Thyroid gland (tissue), 4 donors: ENCODE measurements around the gene BRSK1. TPM values are rescaled to one million over a fixed set of nuclear protein-coding genes. Genes with fewer than 3 reads are reported as not detected.

Experiments used
- DNase-seq, 2 donors: peaks; one replicate each; pipeline ENCODE4 v3.0.0-alpha.2; 2019
- H3K27ac ChIP-seq, 3 donors: fragments of 200-600 bp; sonication (generic); 1 replicate in 2 of 3; 2 replicates in 1 of 3; pipeline ENCODE4 v1.5.1; 2016 to 2019; ENCODE audit warnings: mild to moderate bottlenecking in 1 of 3, moderate library complexity in 1 of 3
- H3K27me3 ChIP-seq: fragments of 200-600 bp; sonication (generic); one replicate; pipeline ENCODE4 v1.5.1; 2019
- H3K36me3 ChIP-seq, 2 donors: fragments of 200-600 bp; sonication (generic); one replicate each; pipeline ENCODE4 v1.5.1; 2016 to 2019
- H3K4me1 ChIP-seq, 2 donors: fragments of 200-600 bp; sonication (generic); one replicate each; pipeline ENCODE4 v1.5.1; 2017 to 2019
- H3K4me3 ChIP-seq, 3 donors: fragments of 200-600 bp; sonication (generic); replicated peaks in 1 of 3; 1 replicate in 2 of 3; 2 replicates in 1 of 3; pipeline ENCODE4 v1.5.1; 2016; ENCODE audit warnings: mild to moderate bottlenecking in 1 of 3
- H3K9me3 ChIP-seq: fragments of 200-600 bp; sonication (generic); one replicate; pipeline ENCODE4 v1.5.1; 2017
- POLR2A ChIP-seq, 2 donors: fragments of 450-650 bp; IDR thresholded peaks; one replicate each; pipeline ENCODE4 v1.6.1; 2017; ENCODE audit warnings: antibody characterized with exemption in 2 of 2, mild to moderate bottlenecking in 2 of 2, moderate library complexity in 1 of 2
- WGBS, 2 donors: methylation state at CpG; one replicate each; pipeline ENCODE4 v1.1.5; 2017; 5-methylcytosine and 5-hydroxymethylcytosine counted together
- intact Hi-C: fragments of 100-400 bp; cut with DNase I; formaldehyde crosslinking; loops from one replicate; pipeline ENCODE4 v1.15.1; 2023
- total RNA-seq, 4 donors: library from RNA; depleted of rRNA; stranded (reverse); fragments of >200 nt; gene quantifications; one replicate each; pipeline ENCODE4 v1.2.3, GENCODE V29; 2016
- TF ChIP-seq, protein P1 (sequence below), 6 experiments: fragments of 200-600 bp in 3 of 6; fragments of 450-650 bp in 3 of 6; sonication (generic) in 3 of 6; IDR thresholded peaks; one replicate each; pipeline ENCODE4 v1.5.1; 2016 to 2019; ENCODE audit warnings: antibody characterized with exemption in 6 of 6, mild to moderate bottlenecking in 2 of 6, inconsistent platforms in 1 of 6, moderate library complexity in 1 of 6

The BRSK1 gene
- total RNA-seq, 4 donors from 2014 or later = 0.83 to 1.2 TPM; not detected in 2

DNA sequence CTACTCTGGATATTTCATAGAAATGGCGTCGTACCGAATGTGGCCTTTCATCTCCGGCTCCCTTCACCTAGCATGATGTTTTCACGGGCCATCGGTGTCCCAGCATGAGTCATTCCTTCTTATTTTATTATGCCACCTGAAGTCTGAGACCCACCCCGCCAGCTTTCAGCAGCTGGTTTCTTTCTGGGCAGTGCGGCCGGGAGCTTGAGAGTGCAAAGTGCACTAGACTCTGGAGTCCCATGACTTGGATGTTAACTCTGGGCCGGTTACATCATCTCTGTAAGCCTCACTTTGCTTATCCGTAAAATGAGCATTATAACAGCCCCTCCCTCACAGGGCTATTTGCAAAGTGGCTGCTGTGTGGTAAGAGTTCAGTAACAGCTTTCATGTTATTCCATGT, 50.1 kb downstream of the BRSK1 start:
- Histone ChIP-seq H3K4me3 (no peak overlapping the region), H3K4me1 (peaks cover 0 to 4% of the 10 kb centered on the region in 2 donors), H3K27me3 (no peaks in the 10 kb centered on the region), H3K27ac (no peak overlapping the region), H3K9me3 (no peaks in the 10 kb centered on the region), H3K36me3 (no peaks in the 10 kb centered on the region)
- DNase-seq = no peak
- WGBS, 2 donors = 80 to 82% methylated on average over 11 of the region's 11 CpGs
- intact Hi-C loops = no loop called here
- TF ChIP-seq, protein P1, sequence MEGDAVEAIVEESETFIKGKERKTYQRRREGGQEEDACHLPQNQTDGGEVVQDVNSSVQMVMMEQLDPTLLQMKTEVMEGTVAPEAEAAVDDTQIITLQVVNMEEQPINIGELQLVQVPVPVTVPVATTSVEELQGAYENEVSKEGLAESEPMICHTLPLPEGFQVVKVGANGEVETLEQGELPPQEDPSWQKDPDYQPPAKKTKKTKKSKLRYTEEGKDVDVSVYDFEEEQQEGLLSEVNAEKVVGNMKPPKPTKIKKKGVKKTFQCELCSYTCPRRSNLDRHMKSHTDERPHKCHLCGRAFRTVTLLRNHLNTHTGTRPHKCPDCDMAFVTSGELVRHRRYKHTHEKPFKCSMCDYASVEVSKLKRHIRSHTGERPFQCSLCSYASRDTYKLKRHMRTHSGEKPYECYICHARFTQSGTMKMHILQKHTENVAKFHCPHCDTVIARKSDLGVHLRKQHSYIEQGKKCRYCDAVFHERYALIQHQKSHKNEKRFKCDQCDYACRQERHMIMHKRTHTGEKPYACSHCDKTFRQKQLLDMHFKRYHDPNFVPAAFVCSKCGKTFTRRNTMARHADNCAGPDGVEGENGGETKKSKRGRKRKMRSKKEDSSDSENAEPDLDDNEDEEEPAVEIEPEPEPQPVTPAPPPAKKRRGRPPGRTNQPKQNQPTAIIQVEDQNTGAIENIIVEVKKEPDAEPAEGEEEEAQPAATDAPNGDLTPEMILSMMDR (IDR thresholded peaks at IDR 0.05) = no peak
- TF ChIP-seq POLR2A (IDR thresholded peaks at IDR 0.05) = no peak

DNA sequence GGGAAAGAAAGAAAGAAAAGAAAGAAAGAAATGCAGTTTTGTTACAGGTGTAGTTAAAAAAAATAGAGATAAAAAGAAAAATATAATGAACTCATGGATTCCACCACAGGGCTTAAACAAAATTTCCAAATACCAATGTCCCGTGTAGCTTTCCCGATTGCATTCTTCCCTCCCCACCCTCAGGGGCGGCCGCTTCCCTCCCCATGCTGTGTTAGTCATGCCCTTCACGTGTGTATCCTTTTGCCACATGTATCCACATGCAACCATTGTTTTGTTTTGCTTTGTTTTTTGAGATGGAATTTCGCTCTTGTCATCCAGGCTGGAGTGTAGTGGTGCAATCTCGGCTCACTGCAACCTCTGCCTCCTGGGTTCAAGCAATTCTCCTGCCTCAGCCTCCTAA, 52.3 kb downstream of the BRSK1 start:
- intact Hi-C loops = no loop called here
- no peaks in the 10 kb centered on the region for H3K27me3 ChIP-seq
- no peak overlapping the region for H3K4me3 ChIP-seq
- H3K9me3 ChIP-seq = no peaks in the 10 kb centered on the region
- 72 to 77% methylated on average over 7 of the region's 7 CpGs for WGBS, 2 donors
- TF ChIP-seq POLR2A (IDR thresholded peaks at IDR 0.05) = no peak
- TF ChIP-seq, protein P1 (IDR thresholded peaks at IDR 0.05) = no peak
- H3K4me1 ChIP-seq = peaks cover 9 to 16% of the 10 kb centered on the region in 2 donors
- no peak overlapping the region for H3K27ac ChIP-seq
- H3K36me3 ChIP-seq = no peaks in the 10 kb centered on the region
- DNase-seq = no peak

DNA sequence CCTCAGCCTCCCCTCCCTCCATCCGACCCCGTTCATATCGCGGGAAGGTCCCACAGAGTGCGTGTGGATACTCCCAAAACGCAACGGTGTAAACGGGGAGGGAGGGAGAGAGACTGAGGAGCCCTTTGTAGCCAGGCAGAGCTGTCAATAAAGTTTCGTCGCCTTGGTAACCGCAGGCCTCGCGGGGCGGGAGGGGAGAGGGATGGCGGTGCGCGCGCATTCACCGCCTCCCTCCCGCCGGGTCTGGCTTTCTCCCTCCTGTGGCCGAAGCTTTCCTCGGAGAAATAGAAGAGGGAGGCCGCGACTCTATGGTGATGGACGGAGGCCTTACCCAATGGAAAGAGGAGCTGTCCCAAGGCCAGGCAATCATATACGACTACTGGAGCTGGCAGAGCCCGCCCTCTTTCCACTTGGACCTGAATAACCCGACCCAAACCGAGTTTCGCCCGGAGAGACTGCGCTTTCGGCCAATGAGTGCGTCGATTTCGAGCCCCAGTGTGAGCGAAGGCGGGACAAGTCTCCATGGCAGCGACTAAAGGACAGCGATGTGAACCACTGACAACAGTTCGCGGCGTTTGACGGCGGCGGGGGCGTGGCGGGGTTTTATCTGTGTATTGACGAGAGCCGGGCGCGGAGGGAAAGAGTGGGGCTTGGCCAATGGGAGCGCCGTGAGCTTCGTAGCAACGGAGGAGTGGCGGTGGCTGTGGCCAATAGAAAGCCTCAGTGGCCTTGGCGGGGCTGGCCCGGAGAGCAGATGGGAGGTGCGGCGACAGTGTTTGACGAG, 55.5 kb downstream of the BRSK1 start, which contains the start of gene KMT5C:
Gene KMT5C, plus strand, starts transcription at position 772 of the 784 bp plus-strand sequence. CDS start 2,061 bp downstream, outside the sequence.
- peaks cover 6 to 9% of the 10 kb centered on the region in 2 donors for H3K36me3 ChIP-seq
- 0% methylated on average over 38 to 53 of the region's 63 CpGs for WGBS, 2 donors
- peak within 1 kb of the TSS; percentile 52 to 61 (median 58) for H3K4me3 ChIP-seq
- H3K27ac ChIP-seq = peak within 1 kb of the TSS; percentile 32 to 83 (median 66)
- no peaks in the 10 kb centered on the region for H3K27me3 ChIP-seq
- TF ChIP-seq, protein P1 (IDR thresholded peaks at IDR 0.05) = peak in 4 of 6 experiments; percentile 44 to 61 (median 52)
- peak in 1 of 2 donors; percentile 83 for TF ChIP-seq POLR2A (IDR thresholded peaks at IDR 0.05)
- H3K4me1 ChIP-seq = peaks cover 14 to 22% of the 10 kb centered on the region in 2 donors
- no peaks in the 10 kb centered on the region for H3K9me3 ChIP-seq
- DNase-seq = peak; percentile 100
- intact Hi-C loops = no loop called here

GRCh38 chr19:55339889-55340783, 56.3 kb downstream of the BRSK1 start:
- no peak for DNase-seq
- Histone ChIP-seq H3K27ac (peak overlapping the region; percentile 9 to 83 (median 58)), H3K36me3 (peaks cover 6 to 9% of the 10 kb centered on the region in 2 donors), H3K4me3 (peak overlapping the region; percentile 52 to 61 (median 58)), H3K9me3 (no peaks in the 10 kb centered on the region), H3K27me3 (no peaks in the 10 kb centered on the region), H3K4me1 (peaks cover 14 to 22% of the 10 kb centered on the region in 2 donors)
- peak in 1 of 2 donors; percentile 18 for TF ChIP-seq POLR2A (IDR thresholded peaks at IDR 0.05)
- TF ChIP-seq, protein P1 (IDR thresholded peaks at IDR 0.05) = peak in 1 of 6 experiments; percentile 2
- WGBS, 2 donors = 5 to 6% methylated on average over 24 to 38 of the region's 44 CpGs
- intact Hi-C loops = no loop called here
